HCT116 (cell line): ENCODE data around the gene SLC44A4. TPM values are rescaled to one million over a fixed set of nuclear protein-coding genes. Genes with fewer than 3 reads are reported as not detected.

ENCODE experiments used
- ATAC-seq: fragments of 200-7000 bp; cut with Tn5 transposase; 2 replicates; pipeline ENCODE4 v1.9.1; 2020; ENCODE audit warnings: mild to moderate bottlenecking, moderate library complexity
- BruUV-seq: library from RNA; stranded (reverse); fragments of 400-500 nt; replicated peaks from 2 replicates; lab custom pipeline; 2021; lab: Mats Ljungman, UMichigan
- CTCF ChIA-PET: fragments of 300-600 bp; sonication (Branson Sonifier 250); formaldehyde crosslinking; loops from one replicate; lab custom pipeline; 2021; ENCODE audit warnings: antibody characterized with exemption; lab: Charles Lee
- POLR2A ChIA-PET: fragments of 300-600, 350-600 bp; sonication (Branson Sonifier 250); formaldehyde crosslinking; loops from one replicate; lab custom pipeline; 2021; ENCODE audit warnings: antibody characterized with exemption; lab: Charles Lee
- RAD21 ChIA-PET, 2 experiments: fragments of 300-600 bp; sonication (Branson Sonifier 250); formaldehyde crosslinking; loops; one replicate each; lab custom pipeline; 2023; ENCODE audit warnings: low total read pairs in 2 of 2; ENCODE audit not compliant: uncharacterized antibody in 2 of 2, unreplicated experiment in 2 of 2, low non-redundant PET in 1 of 2; lab: Charles Lee
- DNase-seq: peaks from one replicate; pipeline ENCODE4 v3.0.0-alpha.2; 2010; ENCODE audit warnings: low read depth, low spot score
- H2AFZ ChIP-seq: fragments of 200-600 bp; shearing (Covaris generic), sonication (generic); 2 replicates; pipeline ENCODE4 v1.6.1; 2017; ENCODE audit warnings: low read depth, mixed run types, mixed read lengths, antibody characterized with exemption, low read length; ENCODE audit not compliant: poor library complexity, severe bottlenecking
- H3K27ac ChIP-seq: 2 replicates; pipeline ENCODE4 v1.5.1; 2012; ENCODE audit warnings: low read depth, low read length
- H3K27me3 ChIP-seq: fragments of 200-600 bp; sonication (generic); 2 replicates; pipeline ENCODE4 v1.6.1; 2016; ENCODE audit warnings: mixed run types, low read length, mixed read lengths; ENCODE audit not compliant: insufficient read depth
- H3K36me3 ChIP-seq, 2 experiments: fragments of 200-500 bp in 1 of 2; fragments of 200-600 bp in 1 of 2; sonication (Bioruptor generic) in 1 of 2; sonication (generic) in 1 of 2; 2 replicates each; pipeline versions ENCODE4 v1.5.1 to v1.6.1; 2014 to 2016; ENCODE audit warnings: low read length in 2 of 2, inconsistent platforms in 1 of 2, mixed read lengths in 1 of 2, mixed run types in 1 of 2; ENCODE audit not compliant: insufficient read depth in 2 of 2, control insufficient read depth in 1 of 2
- H3K4me1 ChIP-seq, 2 experiments: fragments of 200-600 bp in 1 of 2; sonication (generic) in 1 of 2; 2 replicates each; pipeline versions ENCODE4 v1.5.1 to v1.6.1; 2012 to 2017; ENCODE audit warnings: low read length in 2 of 2, inconsistent platforms in 1 of 2, mild to moderate bottlenecking in 1 of 2, mixed read lengths in 1 of 2, mixed run types in 1 of 2, moderate library complexity in 1 of 2; ENCODE audit not compliant: insufficient read depth in 2 of 2, control insufficient read depth in 1 of 2
- H3K4me2 ChIP-seq: fragments of 200-600 bp; sonication (generic); 2 replicates; pipeline ENCODE4 v1.6.1; 2017; ENCODE audit warnings: mixed run types, low read length, mixed read lengths
- H3K4me3 ChIP-seq, 2 experiments: fragments of 200-600 bp in 1 of 2; sonication (generic) in 1 of 2; replicated peaks in 1 of 2; 2 replicates each; pipeline ENCODE4 v1.5.1; 2011 to 2016; ENCODE audit warnings: low read length in 2 of 2, control low read depth in 1 of 2, low read depth in 1 of 2, mild to moderate bottlenecking in 1 of 2, mixed read lengths in 1 of 2, mixed run types in 1 of 2
- H3K79me2 ChIP-seq: fragments of 200-600 bp; sonication (generic); 2 replicates; pipeline ENCODE4 v1.6.1; 2017; ENCODE audit warnings: mild to moderate bottlenecking, mixed run types, low read length, moderate library complexity, mixed read lengths; ENCODE audit not compliant: insufficient read depth
- H3K9ac ChIP-seq: fragments of 200-600 bp; sonication (generic); 2 replicates; pipeline ENCODE4 v1.6.1; 2016; ENCODE audit warnings: low read length, mixed read lengths
- H3K9me2 ChIP-seq: fragments of 200-600 bp; sonication (generic), shearing (Covaris generic); 2 replicates; pipeline ENCODE4 v1.6.1; 2017; ENCODE audit warnings: mixed run types, mild to moderate bottlenecking, moderate library complexity; ENCODE audit not compliant: insufficient read depth
- H3K9me3 ChIP-seq, 2 experiments: fragments of 200-500 bp in 1 of 2; fragments of 200-600 bp in 1 of 2; sonication (Bioruptor generic) in 1 of 2; sonication (generic) in 1 of 2; 2 replicates each; pipeline ENCODE4 v1.6.1; 2014 to 2017; ENCODE audit warnings: low read length in 2 of 2, mixed read lengths in 2 of 2, inconsistent platforms in 1 of 2, low read depth in 1 of 2, mild to moderate bottlenecking in 1 of 2, mixed run types in 1 of 2, moderate library complexity in 1 of 2; ENCODE audit not compliant: control insufficient read depth in 1 of 2, insufficient read depth in 1 of 2
- H4K20me1 ChIP-seq: fragments of 200-600 bp; sonication (generic), shearing (Covaris generic); 2 replicates; pipeline ENCODE4 v1.6.1; 2017; ENCODE audit warnings: mixed run types, mild to moderate bottlenecking, moderate library complexity; ENCODE audit not compliant: insufficient read depth
- EZH2phosphoT487 ChIP-seq: fragments of 200-600 bp; IDR thresholded peaks from 2 replicates; pipeline ENCODE4 v1.6.1; 2018; ENCODE audit warnings: antibody characterized with exemption, borderline replicate concordance
- ZFX ChIP-seq: fragments of 450-650 bp; IDR thresholded peaks from 2 replicates; pipeline ENCODE4 v1.6.1; 2017
- intact Hi-C: fragments of 100-400 bp; cut with micrococcal nuclease; formaldehyde crosslinking; loops from 2 replicates; pipeline ENCODE4 v1.10.0; 2022
- total RNA-seq: library from RNA; stranded (reverse); gene quantifications from one replicate; pipeline ENCODE4 v1.2.1, GENCODE V29; 2021; ENCODE audit not compliant: unreplicated experiment
- TF ChIP-seq, protein P1 (sequence below), 3 experiments: fragments of 200-600 bp in 1 of 3; sonication (generic) in 1 of 3; IDR thresholded peaks in 2 of 3; conservative IDR thresholded peaks in 1 of 3; 2 replicates each; pipeline ENCODE4 v1.5.1; 2012 to 2017; ENCODE audit warnings: low read depth in 2 of 3, low read length in 2 of 3, antibody characterized with exemption in 1 of 3, borderline replicate concordance in 1 of 3, control low read depth in 1 of 3, mild to moderate bottlenecking in 1 of 3, mixed read lengths in 1 of 3, mixed run types in 1 of 3, moderate library complexity in 1 of 3; ENCODE audit not compliant: insufficient read depth in 1 of 3
- TF ChIP-seq, protein P2 (sequence below): IDR thresholded peaks from 2 replicates; pipeline ENCODE4 v1.6.1; 2012

Gene SLC44A4
- total RNA-seq, 1 experiment from 2014 or later: 0.74 TPM

DNA sequence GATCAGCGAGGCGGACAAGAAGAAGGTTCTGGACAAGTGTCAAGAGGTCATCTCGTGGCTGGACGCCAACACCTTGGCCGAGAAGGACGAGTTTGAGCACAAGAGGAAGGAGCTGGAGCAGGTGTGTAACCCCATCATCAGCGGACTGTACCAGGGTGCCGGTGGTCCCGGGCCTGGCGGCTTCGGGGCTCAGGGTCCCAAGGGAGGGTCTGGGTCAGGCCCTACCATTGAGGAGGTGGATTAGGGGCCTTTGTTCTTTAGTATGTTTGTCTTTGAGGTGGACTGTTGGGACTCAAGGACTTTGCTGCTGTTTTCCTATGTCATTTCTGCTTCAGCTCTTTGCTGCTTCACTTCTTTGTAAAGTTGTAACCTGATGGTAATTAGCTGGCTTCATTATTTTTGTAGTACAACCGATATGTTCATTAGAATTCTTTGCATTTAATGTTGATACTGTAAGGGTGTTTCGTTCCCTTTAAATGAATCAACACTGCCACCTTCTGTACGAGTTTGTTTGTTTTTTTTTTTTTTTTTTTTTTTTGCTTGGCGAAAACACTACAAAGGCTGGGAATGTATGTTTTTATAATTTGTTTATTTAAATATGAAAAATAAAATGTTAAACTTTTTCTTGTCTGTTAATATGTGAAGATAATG lies 49.0 kb downstream of the SLC44A4 start:
- ChIA-PET CTCF (interaction anchor here (0.6 to 2.6 kb wide), 11 partner anchors 23 to 1319 kb away, joined by 3 to 12 read pairs (median 5); partner anchors contain the start of genes LSM2, LY6G5C and LY6G6D), RAD21 (interaction anchor here (0.7 to 0.8 kb wide), 5 partner anchors 57 to 128 kb away, joined by 3 to 8 read pairs (median 6); no protein-coding TSS in a partner anchor), POLR2A (interaction anchor here (0.7 to 2.4 kb wide), 12 partner anchors 23 to 147 kb away, joined by 3 to 9 read pairs (median 4); partner anchors contain the start of genes LSM2, NEU1 and VARS1)
- Histone ChIP-seq H3K27ac (peak overlapping the region; percentile 17), H3K9me3 (no peaks in the 10 kb centered on the region), H3K9me2 (no peaks in the 10 kb centered on the region), H3K4me2 (peak overlapping the region; percentile 77), H3K4me3 (peak overlapping the region; percentile 50 to 57), H3K36me3 (no peaks in the 10 kb centered on the region; a peak in 1 of 4 replicates), H3K4me1 (peaks cover 28 to 61% of the 10 kb centered on the region in 2 experiments), H3K9ac (peak overlapping the region; percentile 46), H3K79me2 (peaks cover 31% of the 10 kb centered on the region), H3K27me3 (no peaks in the 10 kb centered on the region), H4K20me1 (peaks cover 4% of the 10 kb centered on the region; the same call in 1 of the 2 replicates), H2AFZ (no peak overlapping the region)
- no peak for DNase-seq
- TF ChIP-seq, protein P1, sequence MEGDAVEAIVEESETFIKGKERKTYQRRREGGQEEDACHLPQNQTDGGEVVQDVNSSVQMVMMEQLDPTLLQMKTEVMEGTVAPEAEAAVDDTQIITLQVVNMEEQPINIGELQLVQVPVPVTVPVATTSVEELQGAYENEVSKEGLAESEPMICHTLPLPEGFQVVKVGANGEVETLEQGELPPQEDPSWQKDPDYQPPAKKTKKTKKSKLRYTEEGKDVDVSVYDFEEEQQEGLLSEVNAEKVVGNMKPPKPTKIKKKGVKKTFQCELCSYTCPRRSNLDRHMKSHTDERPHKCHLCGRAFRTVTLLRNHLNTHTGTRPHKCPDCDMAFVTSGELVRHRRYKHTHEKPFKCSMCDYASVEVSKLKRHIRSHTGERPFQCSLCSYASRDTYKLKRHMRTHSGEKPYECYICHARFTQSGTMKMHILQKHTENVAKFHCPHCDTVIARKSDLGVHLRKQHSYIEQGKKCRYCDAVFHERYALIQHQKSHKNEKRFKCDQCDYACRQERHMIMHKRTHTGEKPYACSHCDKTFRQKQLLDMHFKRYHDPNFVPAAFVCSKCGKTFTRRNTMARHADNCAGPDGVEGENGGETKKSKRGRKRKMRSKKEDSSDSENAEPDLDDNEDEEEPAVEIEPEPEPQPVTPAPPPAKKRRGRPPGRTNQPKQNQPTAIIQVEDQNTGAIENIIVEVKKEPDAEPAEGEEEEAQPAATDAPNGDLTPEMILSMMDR (IDR thresholded peaks at IDR 0.05 in 2 of 3, conservative IDR thresholded peaks at IDR 0.05 in 1 of 3; ENCODE audit: borderline replicate concordance in 1 of 3, insufficient read depth in 1 of 3, low read depth in 2 of 3, low read length in 2 of 3): peak in 1 of 3 experiments; percentile 52; a peak in 2 of 6 replicates
- TF ChIP-seq EZH2phosphoT487 (no peak), ZFX (no peak)
- TF ChIP-seq, protein P2, sequence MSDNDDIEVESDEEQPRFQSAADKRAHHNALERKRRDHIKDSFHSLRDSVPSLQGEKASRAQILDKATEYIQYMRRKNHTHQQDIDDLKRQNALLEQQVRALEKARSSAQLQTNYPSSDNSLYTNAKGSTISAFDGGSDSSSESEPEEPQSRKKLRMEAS: no peak
- ATAC-seq: no peak
- no TSS peak for BruUV-seq
- intact Hi-C loops: loop anchor here (5.0 to 10.0 kb wide), 2 partner anchors 92 to 285 kb away; partner anchors contain the start of genes ATP6V1G2, CLIC1, DDX39B and NFKBIL1
